SU-DHL-6 (cell line): ENCODE results near the gene HAPLN2.

Experiments used
- EZH2phosphoT487 ChIP-seq: fragments of 200-600 bp; sonication (generic), shearing (Covaris generic); conservative IDR thresholded peaks from 2 replicates; pipeline ENCODE4 v1.6.1; 2018; ENCODE audit warnings: mild to moderate bottlenecking, antibody characterized with exemption, low read length, moderate library complexity, mixed read lengths
- TF ChIP-seq, protein P1 (sequence below): fragments of 200-600 bp; sonication (generic); IDR thresholded peaks from one replicate; pipeline ENCODE4 v1.5.1; 2017; ENCODE audit warnings: antibody characterized with exemption, mild to moderate bottlenecking, low read length, moderate library complexity; ENCODE audit not compliant: insufficient read depth, poor library complexity, severe bottlenecking

DNA sequence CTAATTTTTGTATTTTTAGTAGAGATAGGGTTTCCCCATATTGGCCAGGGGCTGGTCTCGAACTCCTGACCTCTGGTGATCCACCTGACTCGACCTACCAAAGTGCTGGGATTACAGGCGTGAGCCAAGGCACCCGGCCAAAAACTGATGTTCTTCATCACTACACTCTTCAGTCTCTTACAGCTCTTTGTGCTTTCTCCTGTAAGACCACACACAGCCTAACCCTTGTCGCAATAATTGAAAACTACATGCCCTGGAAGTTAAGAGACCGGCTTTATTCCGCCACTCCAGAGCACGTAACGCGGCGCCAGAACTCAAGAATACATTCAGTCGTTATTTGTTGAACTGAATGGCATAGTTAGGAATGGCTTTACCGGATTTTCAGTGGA lies 18.5 kb upstream of the HAPLN2 start:
- TF ChIP-seq, protein P1, sequence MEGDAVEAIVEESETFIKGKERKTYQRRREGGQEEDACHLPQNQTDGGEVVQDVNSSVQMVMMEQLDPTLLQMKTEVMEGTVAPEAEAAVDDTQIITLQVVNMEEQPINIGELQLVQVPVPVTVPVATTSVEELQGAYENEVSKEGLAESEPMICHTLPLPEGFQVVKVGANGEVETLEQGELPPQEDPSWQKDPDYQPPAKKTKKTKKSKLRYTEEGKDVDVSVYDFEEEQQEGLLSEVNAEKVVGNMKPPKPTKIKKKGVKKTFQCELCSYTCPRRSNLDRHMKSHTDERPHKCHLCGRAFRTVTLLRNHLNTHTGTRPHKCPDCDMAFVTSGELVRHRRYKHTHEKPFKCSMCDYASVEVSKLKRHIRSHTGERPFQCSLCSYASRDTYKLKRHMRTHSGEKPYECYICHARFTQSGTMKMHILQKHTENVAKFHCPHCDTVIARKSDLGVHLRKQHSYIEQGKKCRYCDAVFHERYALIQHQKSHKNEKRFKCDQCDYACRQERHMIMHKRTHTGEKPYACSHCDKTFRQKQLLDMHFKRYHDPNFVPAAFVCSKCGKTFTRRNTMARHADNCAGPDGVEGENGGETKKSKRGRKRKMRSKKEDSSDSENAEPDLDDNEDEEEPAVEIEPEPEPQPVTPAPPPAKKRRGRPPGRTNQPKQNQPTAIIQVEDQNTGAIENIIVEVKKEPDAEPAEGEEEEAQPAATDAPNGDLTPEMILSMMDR: no peak
- TF ChIP-seq EZH2phosphoT487: no peak
